A673 (cell line): Measurements from ENCODE around the gene ANK3.

Experiments used
- EZH2 ChIP-seq: fragments of 200-600 bp; sonication (generic); IDR thresholded peaks from 2 replicates; pipeline ENCODE4 v1.6.1; 2017; ENCODE audit warnings: borderline replicate concordance, low read depth, mild to moderate bottlenecking, mixed read lengths, antibody characterized with exemption, low read length; ENCODE audit not compliant: poor library complexity, severe bottlenecking
- TF ChIP-seq, protein P1 (sequence below): fragments of 300-800, 200-600 bp; sonication (generic); conservative IDR thresholded peaks from 2 replicates; pipeline ENCODE4 v1.5.1; 2017; ENCODE audit warnings: low read depth, mild to moderate bottlenecking, antibody characterized with exemption, low read length, moderate library complexity, mixed read lengths

DNA sequence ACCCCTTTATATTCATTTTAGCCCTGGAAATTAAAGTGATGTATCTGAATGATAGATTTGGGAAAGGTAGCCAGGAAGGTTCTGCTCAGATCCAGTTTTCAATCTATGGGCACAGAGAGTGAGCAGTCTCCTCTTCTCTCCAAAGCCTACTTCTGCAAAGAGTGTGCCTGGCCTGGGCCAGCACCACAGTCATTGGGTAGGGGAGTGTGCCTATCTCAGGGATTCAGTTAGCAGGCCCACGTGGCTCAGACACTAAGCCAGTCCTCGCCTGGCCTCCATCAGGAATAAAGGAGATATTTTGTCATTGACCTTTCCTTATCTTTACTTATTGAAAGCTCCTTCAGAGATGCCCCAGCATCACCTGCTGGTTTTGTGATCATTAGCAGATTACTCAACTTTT, 267.5 kb downstream of the ANK3 start:
- TF ChIP-seq EZH2: no peak
- TF ChIP-seq, protein P1, sequence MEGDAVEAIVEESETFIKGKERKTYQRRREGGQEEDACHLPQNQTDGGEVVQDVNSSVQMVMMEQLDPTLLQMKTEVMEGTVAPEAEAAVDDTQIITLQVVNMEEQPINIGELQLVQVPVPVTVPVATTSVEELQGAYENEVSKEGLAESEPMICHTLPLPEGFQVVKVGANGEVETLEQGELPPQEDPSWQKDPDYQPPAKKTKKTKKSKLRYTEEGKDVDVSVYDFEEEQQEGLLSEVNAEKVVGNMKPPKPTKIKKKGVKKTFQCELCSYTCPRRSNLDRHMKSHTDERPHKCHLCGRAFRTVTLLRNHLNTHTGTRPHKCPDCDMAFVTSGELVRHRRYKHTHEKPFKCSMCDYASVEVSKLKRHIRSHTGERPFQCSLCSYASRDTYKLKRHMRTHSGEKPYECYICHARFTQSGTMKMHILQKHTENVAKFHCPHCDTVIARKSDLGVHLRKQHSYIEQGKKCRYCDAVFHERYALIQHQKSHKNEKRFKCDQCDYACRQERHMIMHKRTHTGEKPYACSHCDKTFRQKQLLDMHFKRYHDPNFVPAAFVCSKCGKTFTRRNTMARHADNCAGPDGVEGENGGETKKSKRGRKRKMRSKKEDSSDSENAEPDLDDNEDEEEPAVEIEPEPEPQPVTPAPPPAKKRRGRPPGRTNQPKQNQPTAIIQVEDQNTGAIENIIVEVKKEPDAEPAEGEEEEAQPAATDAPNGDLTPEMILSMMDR: no peak
